HG03521 (cell line): ENCODE data around the gene APBB2.
A peak's percentile ranks its signal among the peaks of the same experiment; 100 is the strongest.

Source experiments
- ATAC-seq: cut with Tn5 transposase; IDR thresholded peaks from one replicate; pipeline ENCODE4 v1.9.1; 2021; ENCODE audit warnings: mild to moderate bottlenecking, moderate library complexity; ENCODE audit not compliant: unreplicated experiment

Gene APBB2

DNA sequence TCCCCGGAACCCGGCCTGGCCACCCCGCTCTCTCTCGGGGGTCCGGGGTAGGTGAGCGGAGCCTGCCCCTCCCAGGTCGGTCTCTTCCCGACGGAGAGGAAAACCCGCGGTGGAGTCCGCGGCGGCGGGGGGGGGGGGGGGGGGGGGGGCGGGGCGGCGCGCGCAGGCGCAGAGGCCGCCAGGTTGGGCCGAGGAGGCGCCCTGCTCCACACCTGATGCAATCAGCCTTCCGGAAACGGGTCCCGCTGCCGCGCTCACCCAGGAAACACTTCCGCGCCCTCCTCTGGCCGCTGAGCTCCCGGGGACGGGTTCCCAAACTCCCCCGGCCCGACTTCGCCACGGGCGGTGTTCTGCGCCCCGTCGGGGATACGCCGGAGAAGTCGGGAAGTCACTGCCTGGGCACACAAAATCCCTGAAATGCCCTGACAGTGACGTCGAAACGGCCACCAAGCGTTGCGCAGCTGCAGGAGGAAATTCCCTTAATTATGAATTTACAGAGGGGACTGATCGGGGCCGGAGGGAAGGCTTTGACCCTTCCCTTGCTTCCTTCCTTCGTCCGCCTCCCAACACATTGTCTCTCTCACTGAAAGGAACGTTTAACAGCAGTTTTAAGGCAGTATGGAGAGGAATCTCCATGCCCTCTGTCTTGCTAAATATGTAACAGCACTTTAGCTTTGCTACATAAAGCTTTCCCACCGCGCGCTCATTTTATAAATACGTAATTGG is 2.1 kb upstream of the APBB2 start:
- peak; percentile 48 for ATAC-seq

GRCh38 chr4:41215969-41216293 is 1.6 kb upstream of the APBB2 start:
- no peak for ATAC-seq

- no peak for ATAC-seq
Observed at GRCh38 chr4:41215155-41215554, 813 bp upstream of the APBB2 start.

GRCh38 chr4:41214825-41215146 is 444 bp upstream of the APBB2 start:
- ATAC-seq: no peak

DNA sequence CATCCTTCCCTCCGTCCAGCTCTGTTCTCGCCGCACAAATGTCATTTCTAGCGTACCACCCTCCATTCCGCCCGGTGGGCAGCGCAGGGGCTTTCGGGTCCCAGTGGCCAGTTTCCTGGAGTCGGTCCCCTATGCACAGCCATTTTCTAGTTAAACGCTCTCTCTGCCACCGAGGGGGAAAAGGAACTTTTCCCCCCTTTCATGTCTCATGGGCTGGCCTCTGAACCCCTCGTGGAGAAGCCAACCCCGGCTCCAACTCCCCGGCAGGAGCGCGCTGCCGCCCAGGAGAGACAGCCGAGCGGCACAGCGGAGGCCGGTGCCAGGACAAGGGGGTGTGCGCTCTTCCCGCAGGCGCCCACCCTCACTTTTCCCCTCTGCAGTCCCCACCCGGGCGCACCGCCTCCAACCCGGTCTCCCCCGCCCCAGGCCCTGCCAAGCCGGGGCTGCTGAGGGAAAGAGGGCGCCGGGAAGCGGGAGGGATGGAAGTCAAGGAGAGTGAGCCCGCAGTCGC is 662 bp downstream of the APBB2 start:
- ATAC-seq: peak; percentile 13

DNA sequence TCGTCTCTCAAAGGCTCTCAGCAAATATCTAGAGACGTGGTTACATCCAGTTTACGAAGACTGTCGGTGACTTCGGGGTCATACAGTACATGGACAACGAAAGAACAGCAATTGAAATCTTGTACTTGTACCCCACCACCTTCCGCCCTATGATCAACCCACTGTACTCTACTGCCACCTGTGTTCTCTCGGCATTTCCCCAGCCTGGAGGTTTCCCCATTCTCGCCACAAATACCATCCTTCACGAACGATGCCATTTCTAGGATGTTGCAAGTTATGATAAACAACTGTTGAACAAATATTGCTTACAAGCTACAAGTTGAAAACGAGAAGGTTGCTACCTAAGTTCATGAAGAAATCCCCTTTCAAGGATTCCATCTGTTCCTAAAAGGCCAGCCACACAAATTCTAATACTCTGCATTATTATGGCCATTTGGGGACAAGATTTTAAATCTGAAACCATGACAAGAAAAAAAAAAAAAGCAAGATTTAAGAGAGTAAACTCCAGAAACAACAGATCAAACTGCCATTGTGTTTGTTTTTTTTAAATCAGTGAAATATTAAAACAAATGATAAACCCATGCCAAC is 1.6 kb downstream of the APBB2 start:
- ATAC-seq: no peak

GRCh38 chr4:41211951-41212615 is 2.3 kb downstream of the APBB2 start:
- ATAC-seq: no peak

GRCh38 chr4:41209901-41210300 is 4.4 kb downstream of the APBB2 start:
- no peak for ATAC-seq

DNA sequence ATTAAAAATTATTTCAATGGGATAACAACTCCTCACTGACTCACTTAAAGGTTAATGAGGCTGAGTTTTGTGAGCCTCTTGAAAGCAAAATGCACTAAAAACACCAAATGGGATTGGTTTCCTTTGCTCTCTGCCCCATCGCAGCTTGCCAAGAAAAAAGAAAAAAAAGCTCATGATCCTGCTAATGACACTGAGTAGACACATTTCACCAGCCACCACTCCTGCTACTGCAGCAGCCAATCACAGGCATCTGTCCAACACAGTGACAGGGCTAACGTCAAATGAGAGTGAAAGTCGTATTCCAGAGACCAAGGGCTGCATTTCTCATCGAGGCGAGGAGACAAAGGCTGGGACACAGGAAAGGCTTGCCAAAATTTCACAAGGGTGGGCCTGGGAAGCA is 5.2 kb downstream of the APBB2 start:
- no peak for ATAC-seq

GRCh38 chr4:41207291-41207831 is 7.0 kb downstream of the APBB2 start:
- no peak for ATAC-seq

DNA sequence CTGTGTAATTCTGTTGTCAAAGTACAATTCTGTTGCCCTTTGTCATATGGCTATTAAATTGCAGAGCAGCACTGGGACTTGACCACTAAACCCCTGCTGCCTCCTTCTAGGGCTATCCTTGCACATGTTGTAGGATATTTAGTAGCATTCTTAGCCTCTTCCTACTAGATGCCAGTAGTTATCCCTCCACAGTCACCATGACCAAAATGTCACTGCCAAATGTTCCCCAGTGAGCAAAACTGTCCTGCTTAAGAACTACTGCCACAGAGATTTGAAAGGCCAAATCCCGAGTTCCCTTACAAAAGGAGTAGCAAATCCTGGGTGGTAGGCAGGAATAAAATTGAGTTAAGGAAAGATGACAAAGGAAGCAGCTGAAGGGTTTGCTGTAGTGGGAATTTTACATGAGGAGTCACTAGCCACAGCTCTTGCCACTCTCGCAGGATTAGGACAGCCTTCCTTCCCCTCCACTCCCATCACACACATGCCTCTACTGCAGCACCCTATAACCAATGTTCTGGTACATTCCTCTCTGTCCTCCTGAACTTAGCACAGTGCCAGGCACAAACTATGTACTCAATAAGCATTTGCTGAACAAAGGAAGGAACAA is 8.4 kb downstream of the APBB2 start:
- ATAC-seq: no peak

DNA sequence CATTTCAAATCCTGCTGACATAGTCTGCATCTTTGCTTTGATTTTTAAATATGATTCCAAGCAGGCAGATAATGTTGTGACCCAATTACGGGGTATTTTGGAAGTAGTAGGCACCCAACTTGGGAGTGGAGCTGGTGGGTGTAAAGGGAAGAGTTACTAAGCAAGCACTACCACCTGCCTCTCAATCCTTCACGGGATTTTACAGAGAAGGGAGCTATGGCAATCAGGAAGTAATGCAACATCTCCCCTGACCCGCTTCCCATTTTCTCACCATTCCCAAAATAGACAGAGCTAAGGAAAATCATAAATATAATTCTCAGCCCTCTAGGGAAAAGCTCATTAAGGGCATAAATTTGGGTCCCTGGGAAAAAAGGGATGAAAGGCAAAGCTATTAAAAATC is 9.2 kb downstream of the APBB2 start:
- no peak for ATAC-seq

- no peak for ATAC-seq
Observed at GRCh38 chr4:41204400-41204978, 9.9 kb downstream of the APBB2 start.

DNA sequence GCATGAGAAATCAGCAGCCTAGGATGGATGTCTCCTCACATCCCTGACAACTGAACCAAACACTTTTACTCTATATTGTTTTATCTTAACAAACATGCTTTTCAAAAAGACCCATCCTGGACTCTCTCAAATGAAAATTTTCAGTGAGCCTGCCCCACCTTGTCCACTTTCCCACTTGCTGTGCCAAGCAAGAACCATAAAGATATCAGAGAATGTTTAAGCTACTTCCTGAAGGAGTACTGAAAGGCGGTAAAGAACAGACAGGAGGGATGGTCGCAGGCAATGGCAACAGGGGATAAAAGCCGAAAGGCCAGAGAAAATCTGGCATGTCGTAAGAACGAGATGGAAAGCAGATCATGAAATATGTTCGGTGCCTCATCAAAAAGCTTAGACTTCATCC is 10.5 kb downstream of the APBB2 start:
- ATAC-seq: no peak

DNA sequence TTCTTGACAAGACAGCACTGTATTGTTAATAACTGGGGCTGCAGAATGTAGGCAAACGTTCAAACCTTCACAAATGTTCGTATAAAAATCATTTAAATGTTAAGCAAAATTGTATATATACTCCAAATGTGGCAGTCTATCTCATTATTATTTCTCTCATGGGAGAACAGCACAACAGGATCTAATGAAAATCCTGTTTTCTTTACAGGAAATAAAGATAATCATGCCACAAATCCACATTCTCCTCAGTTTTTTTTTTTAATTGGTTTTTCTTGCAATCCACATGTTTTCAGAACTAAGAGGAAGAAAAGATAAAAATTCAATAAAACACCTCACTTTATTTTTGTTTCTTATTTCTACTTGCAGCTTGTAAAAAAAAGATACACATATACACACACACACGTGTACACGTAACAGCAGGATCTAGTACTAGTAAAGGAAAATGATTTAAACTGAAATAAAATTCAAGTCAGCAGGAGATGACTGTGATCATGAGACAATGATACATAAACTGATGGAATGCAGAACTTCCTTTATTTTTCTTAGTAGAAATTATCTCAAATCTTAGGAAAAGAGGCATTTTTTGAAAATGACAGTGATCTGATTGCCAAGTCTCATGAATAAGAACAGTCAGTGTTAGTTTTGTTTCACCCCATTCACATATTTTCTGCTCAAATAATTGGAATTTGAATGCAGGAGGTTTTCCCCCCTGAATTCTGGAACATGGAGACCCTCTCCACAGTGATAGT is 11.3 kb downstream of the APBB2 start:
- ATAC-seq: no peak

- ATAC-seq: no peak
Observed at GRCh38 chr4:41202356-41202755, 12.0 kb downstream of the APBB2 start.

DNA sequence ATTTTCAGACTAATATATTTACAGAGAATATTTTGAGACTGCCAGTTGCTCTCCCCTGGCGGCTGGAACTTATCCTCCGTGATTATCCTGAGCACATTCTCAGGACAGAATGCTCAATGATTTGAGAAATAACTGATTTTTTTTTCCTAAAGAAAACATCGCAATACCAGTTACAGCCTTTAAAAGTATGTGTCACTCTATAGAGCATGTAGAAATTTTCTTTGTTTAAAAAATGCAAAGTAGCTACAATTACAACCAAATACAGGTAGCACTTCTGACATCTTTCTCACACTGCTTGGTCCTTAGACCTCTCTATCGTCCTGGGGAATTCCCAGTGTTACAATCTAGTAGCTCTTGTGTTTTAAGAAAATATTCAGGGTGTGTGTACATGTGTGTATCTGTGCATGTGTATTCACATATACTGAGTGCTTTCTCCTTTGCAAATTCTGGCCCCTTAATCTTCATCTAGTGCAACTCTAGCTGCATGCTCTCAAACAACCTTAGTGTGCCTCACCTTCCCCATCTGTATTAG is 13.8 kb downstream of the APBB2 start:
- ATAC-seq: no peak

GRCh38 chr4:41199788-41200187 is 14.6 kb downstream of the APBB2 start:
- no peak for ATAC-seq

DNA sequence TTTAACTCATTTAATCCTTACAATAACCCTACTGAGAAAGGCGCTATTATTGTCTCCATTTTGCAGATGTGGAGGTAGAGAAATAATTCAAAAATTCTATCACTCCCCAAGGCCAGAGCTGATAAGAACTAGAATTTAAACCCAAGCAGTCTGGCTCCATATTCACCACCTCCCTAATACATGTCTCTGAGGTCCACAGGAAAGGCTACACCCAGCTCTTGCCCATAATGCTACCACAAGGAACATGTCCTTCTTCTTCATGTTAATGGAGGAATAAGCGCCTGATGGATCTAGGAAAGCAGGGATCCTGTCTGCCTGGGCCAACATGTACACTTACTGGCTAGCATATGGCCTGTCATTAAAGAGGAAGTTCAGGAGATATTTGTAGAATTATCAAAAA is 16.3 kb downstream of the APBB2 start:
- ATAC-seq: no peak

DNA sequence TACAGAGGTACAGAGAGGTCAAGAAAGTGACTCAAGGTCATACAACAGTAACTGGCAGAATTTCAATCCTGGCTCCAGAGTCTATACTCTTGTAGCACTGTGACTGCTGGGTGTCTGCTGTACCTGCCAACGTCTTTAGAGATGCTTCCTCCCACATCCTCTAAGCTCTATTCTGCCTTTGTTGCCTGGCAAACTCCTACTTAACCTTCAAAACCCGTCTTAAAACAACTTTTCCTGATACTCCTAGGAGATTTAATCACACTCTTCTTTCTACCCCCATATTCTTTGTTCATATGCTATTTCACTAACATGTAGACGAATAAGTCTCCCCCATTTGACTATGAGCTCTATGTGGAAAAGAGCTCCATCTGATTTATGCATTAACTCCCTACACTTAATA is 16.8 kb downstream of the APBB2 start:
- ATAC-seq: no peak
